Activated T-cell treated with anti-CD3 and anti-CD28 coated beads, Interleukin-2, amount 50 U/mL, for 1 hour (primary cell): ENCODE data around the gene GRAMD4.

Source experiments
- DNase-seq: peaks from one replicate; pipeline ENCODE4 v3.0.0-alpha.2; 2020

The GRAMD4 gene

GRCh38 chr22:46584081-46584921, 35.9 kb upstream of the GRAMD4 start:
- DNase-seq, result no peak

GRCh38 chr22:46585340-46586122, 34.7 kb upstream of the GRAMD4 start:
- no peak for DNase-seq

- no peak for DNase-seq
Measured at GRCh38 chr22:46586123-46586519, 34.1 kb upstream of the GRAMD4 start.

GRCh38 chr22:46586531-46587011, 33.6 kb upstream of the GRAMD4 start:
- no peak for DNase-seq

- DNase-seq, result no peak
Measured at GRCh38 chr22:46587061-46587460, 33.1 kb upstream of the GRAMD4 start.

- peak; percentile 26 for DNase-seq
Measured at GRCh38 chr22:46587492-46588278, 32.5 kb upstream of the GRAMD4 start.

GRCh38 chr22:46588279-46589140, 31.7 kb upstream of the GRAMD4 start:
- DNase-seq, result no peak

GRCh38 chr22:46589141-46589748, 30.9 kb upstream of the GRAMD4 start:
- no peak for DNase-seq

- no peak for DNase-seq
Measured at GRCh38 chr22:46589871-46590271, 30.3 kb upstream of the GRAMD4 start.

- DNase-seq, result no peak
Measured at GRCh38 chr22:46590334-46590733, 29.9 kb upstream of the GRAMD4 start.

- DNase-seq, result no peak
Measured at GRCh38 chr22:46591930-46592329, 28.3 kb upstream of the GRAMD4 start.

- peak; percentile 56 for DNase-seq
Measured at GRCh38 chr22:46592390-46592872, 27.8 kb upstream of the GRAMD4 start.

- no peak for DNase-seq
Measured at GRCh38 chr22:46593211-46593681, 26.9 kb upstream of the GRAMD4 start.

GRCh38 chr22:46593996-46594946, 25.9 kb upstream of the GRAMD4 start:
- DNase-seq, result no peak

GRCh38 chr22:46594947-46595298, 25.3 kb upstream of the GRAMD4 start:
- no peak for DNase-seq

- no peak for DNase-seq
Measured at GRCh38 chr22:46595545-46595944, 24.6 kb upstream of the GRAMD4 start.

GRCh38 chr22:46596032-46596441, 24.1 kb upstream of the GRAMD4 start:
- DNase-seq, result no peak

- no peak for DNase-seq
Measured at GRCh38 chr22:46596819-46597218, 23.4 kb upstream of the GRAMD4 start.

GRCh38 chr22:46598224-46598623, 22.0 kb upstream of the GRAMD4 start:
- DNase-seq, result no peak

GRCh38 chr22:46598737-46599424, 21.3 kb upstream of the GRAMD4 start:
- DNase-seq, result no peak
